GM21737 (cell line): ENCODE data around the gene IL13RA2.

Source experiments
- ATAC-seq: cut with Tn5 transposase; IDR thresholded peaks from one replicate; pipeline ENCODE4 v1.9.1; 2021; ENCODE audit warnings: mild to moderate bottlenecking, moderate library complexity; ENCODE audit not compliant: unreplicated experiment

Gene IL13RA2

GRCh38 chrX:115017455-115017854 lies at the start of gene IL13RA2:
Gene IL13RA2 (minus strand): TSS chrX:115017616. CDS start chrX:115017269, 347 bp downstream.
- ATAC-seq: no peak

- no peak for ATAC-seq
These were observed 47.9 kb upstream of the IL13RA2 start for GRCh38 chrX:115065304-115065703.

GRCh38 chrX:115060013-115060412 lies 42.6 kb upstream of the IL13RA2 start:
- no peak for ATAC-seq

DNA sequence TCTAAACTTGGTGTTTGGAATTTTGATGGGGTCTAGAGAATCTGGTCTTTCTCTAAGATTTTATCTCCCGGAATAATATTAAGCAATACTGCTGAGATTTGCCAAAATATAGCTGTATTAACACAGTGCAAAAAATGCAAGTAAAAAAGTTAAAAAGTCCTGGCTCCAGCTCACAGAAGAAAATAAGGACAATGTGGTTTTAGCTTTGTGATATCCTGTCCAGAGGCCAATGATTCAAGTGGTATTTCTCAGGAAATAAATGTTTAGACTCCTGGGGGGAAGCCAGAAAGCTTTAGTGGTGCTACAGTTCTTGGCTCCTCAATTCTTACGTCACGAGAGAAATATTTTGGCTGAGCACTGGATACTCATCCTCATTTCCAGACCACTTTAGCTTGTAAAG lies 40.9 kb upstream of the IL13RA2 start:
- no peak for ATAC-seq

- ATAC-seq: no peak
These were observed 37.5 kb upstream of the IL13RA2 start for GRCh38 chrX:115054876-115055275.

DNA sequence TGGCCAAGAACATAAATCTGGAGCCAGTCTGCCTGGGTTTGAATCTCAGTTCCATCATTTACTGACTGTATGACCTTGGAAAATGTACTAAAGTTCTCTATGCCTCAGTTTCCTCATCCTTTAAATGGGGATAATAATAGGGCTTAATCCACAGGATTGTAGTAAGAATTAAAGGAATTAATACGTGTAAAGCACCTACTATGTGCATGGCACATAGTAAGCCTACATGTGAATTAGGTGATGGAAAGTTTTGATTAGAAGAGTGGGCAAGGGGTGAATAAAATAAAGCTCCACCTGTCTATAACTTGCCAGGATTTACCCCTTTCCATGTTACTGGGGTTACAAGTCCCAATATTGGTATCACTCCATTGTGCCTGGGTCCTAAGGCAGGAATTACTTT lies 35.8 kb upstream of the IL13RA2 start:
- no peak for ATAC-seq

DNA sequence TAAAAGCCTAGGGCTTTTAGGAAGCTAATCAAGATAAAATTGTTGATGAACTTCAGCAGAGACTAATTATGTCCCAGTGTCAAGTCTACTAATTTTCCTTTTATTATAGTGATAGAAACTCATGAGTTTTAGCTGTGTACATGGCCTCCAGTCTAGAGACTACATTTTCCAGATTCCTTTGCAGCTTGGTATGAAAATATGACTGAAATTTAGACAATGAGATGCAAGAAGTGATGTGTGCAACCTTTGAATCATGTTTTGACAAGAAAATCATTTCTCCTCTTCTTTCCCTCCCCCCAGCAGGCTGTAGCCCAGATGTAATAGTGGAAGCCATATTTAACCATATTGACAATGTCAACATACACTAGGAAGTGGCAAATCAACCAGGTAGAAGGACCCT lies 30.3 kb upstream of the IL13RA2 start:
- ATAC-seq: no peak

DNA sequence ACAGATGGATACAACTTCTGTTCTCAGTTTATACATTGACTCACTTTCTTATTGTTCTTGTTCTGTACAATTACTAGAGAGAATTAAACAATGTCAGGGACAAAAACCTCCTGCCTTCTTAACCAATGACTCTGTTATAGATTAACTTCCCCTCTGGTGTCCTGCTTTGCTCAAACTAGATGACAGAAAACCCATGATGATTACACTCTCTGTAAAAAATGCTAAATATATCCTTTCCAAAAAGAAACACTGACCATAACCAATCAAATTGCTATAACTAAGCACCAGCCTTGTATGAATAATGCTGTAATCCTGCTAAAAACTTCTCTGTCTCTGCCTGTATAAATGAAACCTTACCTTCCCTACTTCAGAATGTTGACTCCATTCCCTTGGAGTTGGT lies 29.8 kb upstream of the IL13RA2 start:
- ATAC-seq: no peak

GRCh38 chrX:115040417-115040816 lies 23.0 kb upstream of the IL13RA2 start:
- ATAC-seq: no peak

- ATAC-seq: no peak
These were observed 21.0 kb upstream of the IL13RA2 start for GRCh38 chrX:115038406-115038805.

DNA sequence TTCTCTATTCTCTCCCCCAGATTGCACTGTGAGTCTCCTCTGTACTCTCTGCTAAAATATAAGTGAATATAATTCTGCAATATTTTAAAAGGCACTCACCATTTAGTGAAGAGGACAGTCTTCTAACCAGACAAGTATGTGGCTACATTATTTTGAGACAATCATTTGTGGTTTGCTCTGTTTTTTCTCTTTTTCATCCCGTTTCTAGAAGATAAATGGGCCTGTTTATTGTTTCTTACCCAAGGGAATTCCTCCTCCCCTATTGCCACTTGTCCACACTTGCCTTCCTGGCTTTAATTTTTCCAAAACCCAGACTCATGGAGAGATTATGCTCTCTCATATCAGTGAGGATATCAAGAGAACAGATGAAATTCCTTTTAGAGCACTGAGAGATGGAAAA lies 18.6 kb upstream of the IL13RA2 start:
- ATAC-seq: no peak

- ATAC-seq: no peak
These were observed 14.6 kb upstream of the IL13RA2 start for GRCh38 chrX:115031989-115032388.

DNA sequence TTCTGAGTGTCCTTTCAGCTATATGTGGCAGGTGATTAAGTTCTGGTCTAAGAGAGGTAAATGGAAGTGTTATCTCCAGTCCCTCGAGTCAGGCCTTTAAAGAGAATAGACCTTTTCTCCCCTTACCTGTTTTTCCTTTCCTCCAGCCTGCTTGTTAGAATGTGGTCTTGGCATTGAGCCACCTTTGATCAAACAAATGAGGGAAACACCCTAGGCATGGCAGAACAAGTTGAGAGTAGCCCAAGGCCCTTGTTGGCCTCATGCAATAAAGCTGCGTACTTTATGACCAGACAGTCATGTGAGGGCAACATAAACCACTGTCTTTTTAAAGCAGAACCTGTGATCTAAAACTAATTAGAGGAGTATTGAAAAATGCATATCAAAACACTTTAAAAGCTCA lies 13.2 kb upstream of the IL13RA2 start:
- no peak for ATAC-seq

GRCh38 chrX:115029869-115030570 lies 12.6 kb upstream of the IL13RA2 start:
- ATAC-seq: no peak

DNA sequence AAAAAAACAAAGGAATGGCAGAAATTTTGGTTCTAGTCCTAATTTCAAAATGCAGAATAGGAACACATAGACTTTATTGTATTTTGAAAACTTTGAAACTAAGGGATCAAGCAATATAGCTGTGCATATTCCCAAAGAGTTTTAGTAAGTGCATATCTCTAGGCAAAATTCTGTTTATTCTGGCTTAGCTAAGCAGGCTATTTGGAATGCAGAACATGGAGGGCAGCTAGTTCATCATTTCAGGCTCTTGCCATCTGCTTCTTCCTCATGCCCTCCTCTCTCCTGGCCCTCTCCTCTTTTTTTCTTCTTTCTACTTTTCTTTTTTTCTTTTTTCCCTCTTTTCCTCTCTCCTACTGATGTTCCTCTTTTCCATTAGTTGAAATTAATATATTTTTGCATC lies 12.0 kb upstream of the IL13RA2 start:
- ATAC-seq: no peak

- no peak for ATAC-seq
These were observed 6.4 kb upstream of the IL13RA2 start for GRCh38 chrX:115023811-115024210.

- ATAC-seq: no peak
These were observed 5.7 kb upstream of the IL13RA2 start for GRCh38 chrX:115023139-115023538.

- ATAC-seq: no peak
These were observed 3.7 kb upstream of the IL13RA2 start for GRCh38 chrX:115021121-115021520.

DNA sequence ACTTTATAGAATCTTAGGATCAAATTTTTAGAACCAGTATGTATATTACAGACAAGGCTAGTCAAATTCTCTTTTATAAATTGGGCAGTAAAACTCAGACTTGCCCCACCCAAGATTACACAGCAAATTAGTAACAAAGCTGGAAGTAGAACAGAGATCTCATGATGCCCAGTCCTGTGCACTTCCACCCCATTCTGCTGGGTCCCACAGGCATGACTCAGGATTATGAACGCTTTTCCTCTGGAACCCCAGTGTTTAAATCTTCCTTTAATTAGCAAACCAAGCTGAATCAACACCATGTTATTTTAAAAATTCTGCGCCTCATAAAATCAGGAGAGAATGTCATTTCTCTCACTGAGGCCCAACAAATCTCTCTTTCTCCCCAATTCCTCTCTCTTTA lies 1.5 kb upstream of the IL13RA2 start:
- ATAC-seq: no peak

GRCh38 chrX:115018040-115018647 lies 728 bp upstream of the IL13RA2 start:
- ATAC-seq: no peak

DNA sequence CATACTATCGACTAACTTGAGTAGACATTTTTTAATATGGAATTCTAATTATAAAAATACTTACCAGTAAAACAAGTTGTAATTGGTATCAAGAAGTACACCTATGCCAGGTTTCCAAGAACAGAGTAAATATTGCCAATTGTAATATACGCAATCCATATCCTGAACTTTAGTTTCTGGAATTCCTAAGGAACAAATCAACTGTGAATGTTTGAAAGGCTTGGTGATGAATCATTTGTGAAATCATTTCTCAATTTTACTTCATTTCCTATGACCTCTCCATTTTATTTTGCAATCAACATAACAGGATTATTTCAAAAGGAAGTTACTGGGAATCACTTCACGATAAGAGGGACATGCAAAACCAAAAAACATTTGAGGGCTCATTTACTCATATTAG lies 3.7 kb downstream of the IL13RA2 start:
- no peak for ATAC-seq

DNA sequence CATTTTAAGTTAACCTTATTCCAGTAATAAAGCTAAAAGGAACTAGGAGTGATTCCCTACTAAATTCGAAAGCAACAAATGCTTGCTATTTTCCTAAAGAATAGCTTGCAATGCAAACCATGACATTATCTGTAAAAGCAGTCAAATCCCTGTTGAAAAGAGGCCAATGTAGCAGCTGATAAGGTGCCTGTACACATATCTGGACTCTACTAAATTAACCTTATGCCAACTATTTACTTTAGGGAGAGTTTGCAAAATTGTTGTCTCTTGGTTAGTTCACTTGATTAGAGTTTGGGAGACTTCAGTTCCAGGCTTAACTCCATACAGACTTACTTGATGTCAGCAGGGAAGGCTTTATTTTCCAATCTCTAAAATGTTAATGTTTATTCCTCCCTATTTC lies 6.0 kb downstream of the IL13RA2 start:
- no peak for ATAC-seq

- ATAC-seq: no peak
These were observed 17.5 kb downstream of the IL13RA2 start for GRCh38 chrX:114999906-115000305.
